ENCODE measurements around the gene TFR2. TPM values are rescaled to one million over a fixed set of nuclear protein-coding genes. Genes with fewer than 3 reads are reported as not detected.
A peak's percentile ranks its signal among the peaks of the same experiment; 100 is the strongest.

Gene TFR2
- total and polyA plus RNA-seq, 2 donors (not counting 1 experiment from before 2014, with no cell fraction given): 0.16 TPM; not detected in 1

GRCh38 chr7:100682228-100682741 lies 40.9 kb upstream of the TFR2 start:
- no peaks in the 10 kb centered on the region for H3K9me3 ChIP-seq (ENCODE audit: control insufficient read depth, insufficient read depth, low read depth, low read length)
- no peaks in the 10 kb centered on the region for H4K20me1 ChIP-seq (ENCODE audit: control insufficient read depth, extremely low read depth, insufficient read depth, low read length)
- H3K36me3 ChIP-seq (ENCODE audit: control insufficient read depth, insufficient read depth, low read length): peaks cover 52% of the 10 kb centered on the region
- H2AFZ ChIP-seq (ENCODE audit: low read length): no peak overlapping the region
- peak in 1 of 2 donors; percentile 56 for DNase-seq (ENCODE audit: low read depth in 2 of 2)
- TF ChIP-seq EZH2 (IDR thresholded peaks at IDR 0.05; ENCODE audit: low read length, missing control alignments) (no peak), CTCF (conservative IDR thresholded peaks at IDR 0.05 in 1 of 2, IDR thresholded peaks at IDR 0.05 in 1 of 2; ENCODE audit: low read depth in 1 of 2, low read length in 2 of 2) (no peak)
- no peak overlapping the region for H3K9ac ChIP-seq (ENCODE audit: insufficient read depth, low read length)
- no peaks in the 10 kb centered on the region for H3K27me3 ChIP-seq (ENCODE audit: control insufficient read depth, insufficient read depth, low read length)
- H3K4me2 ChIP-seq (ENCODE audit: extremely low read depth, insufficient read depth, low read length): no peak overlapping the region
- H3K4me3 ChIP-seq (replicated peaks in 1 of 4; ENCODE audit: control extremely low read depth in 1 of 4, insufficient read depth in 1 of 4, low read depth in 3 of 4, low read length in 4 of 4): no peak overlapping the region
- peaks cover 8% of the 10 kb centered on the region for H3K4me1 ChIP-seq (ENCODE audit: control insufficient read depth, extremely low read depth, insufficient read depth, low read length)
- H3K27ac ChIP-seq (ENCODE audit: insufficient read depth, low read length): no peak overlapping the region
- peaks cover 8% of the 10 kb centered on the region for H3K79me2 ChIP-seq (ENCODE audit: control insufficient read depth, insufficient read depth, low read length)

GRCh38 chr7:100681491-100682227 lies 40.3 kb upstream of the TFR2 start:
- Histone ChIP-seq H3K36me3 (ENCODE audit: control insufficient read depth, insufficient read depth, low read length) (peaks cover 51% of the 10 kb centered on the region), H3K4me3 (replicated peaks in 1 of 4; ENCODE audit: control extremely low read depth in 1 of 4, insufficient read depth in 1 of 4, low read depth in 3 of 4, low read length in 4 of 4) (no peak overlapping the region), H3K4me2 (ENCODE audit: extremely low read depth, insufficient read depth, low read length) (no peak overlapping the region), H3K27me3 (ENCODE audit: control insufficient read depth, insufficient read depth, low read length) (no peaks in the 10 kb centered on the region), H3K79me2 (ENCODE audit: control insufficient read depth, insufficient read depth, low read length) (peaks cover 14% of the 10 kb centered on the region), H3K9ac (ENCODE audit: insufficient read depth, low read length) (no peak overlapping the region), H2AFZ (ENCODE audit: low read length) (no peak overlapping the region), H3K9me3 (ENCODE audit: control insufficient read depth, insufficient read depth, low read depth, low read length) (no peaks in the 10 kb centered on the region), H3K27ac (ENCODE audit: insufficient read depth, low read length) (no peak overlapping the region), H4K20me1 (ENCODE audit: control insufficient read depth, extremely low read depth, insufficient read depth, low read length) (no peaks in the 10 kb centered on the region), H3K4me1 (ENCODE audit: control insufficient read depth, extremely low read depth, insufficient read depth, low read length) (peaks cover 8% of the 10 kb centered on the region)
- TF ChIP-seq CTCF (conservative IDR thresholded peaks at IDR 0.05 in 1 of 2, IDR thresholded peaks at IDR 0.05 in 1 of 2; ENCODE audit: low read depth in 1 of 2, low read length in 2 of 2) (no peak), EZH2 (IDR thresholded peaks at IDR 0.05; ENCODE audit: low read length, missing control alignments) (no peak)
- DNase-seq (ENCODE audit: low read depth in 2 of 2): no peak

GRCh38 chr7:100680576-100681271 lies 39.4 kb upstream of the TFR2 start:
- no peaks in the 10 kb centered on the region for H4K20me1 ChIP-seq (ENCODE audit: control insufficient read depth, extremely low read depth, insufficient read depth, low read length)
- H3K4me1 ChIP-seq (ENCODE audit: control insufficient read depth, extremely low read depth, insufficient read depth, low read length): peaks cover 8% of the 10 kb centered on the region
- TF ChIP-seq CTCF (conservative IDR thresholded peaks at IDR 0.05 in 1 of 2, IDR thresholded peaks at IDR 0.05 in 1 of 2; ENCODE audit: low read depth in 1 of 2, low read length in 2 of 2): no peak
- TF ChIP-seq EZH2 (IDR thresholded peaks at IDR 0.05; ENCODE audit: low read length, missing control alignments): no peak
- H3K9me3 ChIP-seq (ENCODE audit: control insufficient read depth, insufficient read depth, low read depth, low read length): no peaks in the 10 kb centered on the region
- no peak overlapping the region for H3K4me2 ChIP-seq (ENCODE audit: extremely low read depth, insufficient read depth, low read length)
- H2AFZ ChIP-seq (ENCODE audit: low read length): no peak overlapping the region
- no peaks in the 10 kb centered on the region for H3K27me3 ChIP-seq (ENCODE audit: control insufficient read depth, insufficient read depth, low read length)
- H3K36me3 ChIP-seq (ENCODE audit: control insufficient read depth, insufficient read depth, low read length): peaks cover 49% of the 10 kb centered on the region
- H3K27ac ChIP-seq (ENCODE audit: insufficient read depth, low read length): no peak overlapping the region
- H3K9ac ChIP-seq (ENCODE audit: insufficient read depth, low read length): no peak overlapping the region
- no peak for DNase-seq (ENCODE audit: low read depth in 2 of 2)
- H3K79me2 ChIP-seq (ENCODE audit: control insufficient read depth, insufficient read depth, low read length): peaks cover 21% of the 10 kb centered on the region
- no peak overlapping the region for H3K4me3 ChIP-seq (replicated peaks in 1 of 4; ENCODE audit: control extremely low read depth in 1 of 4, insufficient read depth in 1 of 4, low read depth in 3 of 4, low read length in 4 of 4)

Data from fibroblast of lung (primary cell).